ENCODE measurements around the gene FOLR2. TPM values are rescaled to one million over a fixed set of nuclear protein-coding genes. Genes with fewer than 3 reads are reported as not detected.

Gene FOLR2
- total RNA-seq = not detected in 2 replicates

DNA sequence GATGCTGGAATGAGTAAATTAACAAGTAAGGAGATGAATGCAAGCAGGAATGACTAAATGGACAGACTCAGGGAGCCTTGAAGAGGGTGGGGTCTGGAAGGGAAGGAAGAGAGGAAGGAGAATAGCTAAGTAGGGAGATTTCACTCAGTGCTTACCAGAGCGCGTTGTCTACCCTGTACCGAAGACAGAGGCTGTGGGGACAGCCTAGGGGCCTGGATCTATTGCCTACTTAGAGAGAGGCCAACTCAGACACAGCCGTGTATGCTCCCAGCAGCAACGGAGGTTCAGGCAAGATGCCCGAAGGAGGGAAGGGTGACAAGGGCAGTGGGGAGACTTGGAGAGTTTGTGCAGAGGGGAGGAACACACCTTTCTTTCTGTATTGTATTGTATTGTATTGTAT is at the start of gene FOLR2:
FOLR2 (plus strand) TSS at position 157 of the 400 bp plus-strand sequence. CDS start 1,791 bp downstream, outside the sequence.

DNA sequence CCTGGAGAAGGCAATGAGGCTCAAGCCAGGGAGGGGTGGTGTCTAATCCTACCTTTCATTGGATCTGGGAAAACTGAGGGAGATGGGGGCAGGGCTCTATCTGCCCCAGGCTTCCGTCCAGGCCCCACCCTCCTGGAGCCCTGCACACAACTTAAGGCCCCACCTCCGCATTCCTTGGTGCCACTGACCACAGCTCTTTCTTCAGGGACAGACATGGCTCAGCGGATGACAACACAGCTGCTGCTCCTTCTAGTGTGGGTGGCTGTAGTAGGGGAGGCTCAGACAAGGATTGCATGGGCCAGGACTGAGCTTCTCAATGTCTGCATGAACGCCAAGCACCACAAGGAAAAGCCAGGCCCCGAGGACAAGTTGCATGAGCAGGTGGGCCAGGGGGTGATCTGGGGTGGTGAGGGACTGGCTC is 24.6 kb upstream of the FOLR2 start, which contains the start of gene FOLR1:
FOLR1 (plus strand) TSS at position 180 of the 421 bp plus-strand sequence; CDS start at position 214, 34 bp downstream.

DNA sequence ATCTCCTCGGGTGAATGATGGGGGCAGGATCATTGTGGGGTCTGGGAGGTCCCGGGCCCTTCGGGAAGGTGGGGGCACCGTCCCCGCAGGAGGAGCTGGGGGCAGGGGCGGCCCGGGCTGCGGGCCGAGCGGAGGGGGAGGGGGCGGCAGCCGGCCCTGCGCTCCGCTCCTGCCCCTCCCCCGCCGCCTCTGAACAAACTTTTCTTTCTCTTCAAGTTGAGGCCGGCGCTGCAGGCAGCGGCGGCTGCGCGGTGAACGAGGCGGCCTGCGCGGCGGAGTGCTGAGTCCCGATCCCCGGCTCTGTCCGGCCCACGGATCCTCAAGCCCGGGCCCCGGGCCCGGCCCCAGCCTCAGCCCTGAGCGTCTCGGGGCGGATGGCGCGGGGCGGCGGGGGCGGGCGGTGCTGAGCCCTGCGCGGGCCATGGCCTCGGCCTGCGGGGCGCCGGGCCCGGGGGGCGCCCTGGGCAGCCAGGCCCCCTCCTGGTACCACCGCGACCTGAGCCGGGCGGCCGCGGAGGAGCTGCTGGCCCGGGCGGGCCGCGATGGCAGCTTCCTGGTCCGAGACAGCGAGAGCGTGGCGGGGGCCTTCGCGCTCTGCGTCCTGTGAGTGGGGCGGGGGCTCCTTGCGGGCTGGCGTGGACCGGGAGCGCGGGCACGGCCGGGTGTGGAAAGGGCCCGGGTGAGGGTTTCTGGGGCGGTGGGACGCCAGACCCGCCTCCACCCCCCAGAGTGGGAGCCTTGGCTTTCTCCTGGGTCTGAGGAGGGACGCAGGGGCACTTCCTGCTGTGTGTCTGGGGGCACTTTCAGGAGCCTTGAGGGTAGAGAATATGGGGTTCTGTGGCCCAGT is 8.2 kb downstream of the FOLR2 start, which contains the start of gene INPPL1:
INPPL1 (plus strand) TSS at position 204 of the 847 bp plus-strand sequence; CDS start at position 422, 218 bp downstream.

DNA sequence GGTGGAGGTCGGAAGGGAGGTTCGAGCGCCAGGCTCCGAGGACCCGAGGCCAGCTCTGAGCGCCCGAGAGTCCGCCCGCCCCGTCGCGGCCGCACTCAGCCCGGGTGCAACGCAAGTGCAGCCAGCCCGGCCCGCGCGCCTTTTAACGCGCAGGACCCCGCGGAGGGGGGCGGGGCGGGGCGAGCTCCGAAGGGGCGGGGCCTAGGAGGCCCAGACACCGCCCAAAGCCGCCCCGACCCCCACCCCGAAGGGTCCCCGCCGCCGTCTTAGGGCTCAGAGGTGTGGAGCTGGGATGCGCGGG is 27.4 kb downstream of the FOLR2 start, which contains the start of gene PHOX2A:
PHOX2A (minus strand) TSS at position 117 of the 301 bp plus-strand sequence. CDS start 172 bp downstream, outside the sequence.

Other genes with a start within 250 kb of the FOLR2 start
- gene IL18BP, start 217.9 kb upstream of the FOLR2 start, total RNA-seq = 0.68 and 3.2 TPM in 2 replicates
- 124 and 151 TPM in 2 replicates for gene NUMA1, start 136.3 kb upstream of the FOLR2 start, total RNA-seq
- gene LRRC51, start 135.9 kb upstream of the FOLR2 start, total RNA-seq = 2.7 and 3.1 TPM in 2 replicates
- gene LAMTOR1, start 113.5 kb upstream of the FOLR2 start, total RNA-seq = 101 and 137 TPM in 2 replicates
- not detected in 2 replicates for gene TOMT, start 110.9 kb upstream of the FOLR2 start, total RNA-seq
- 23.9 and 29.9 TPM in 2 replicates for gene ANAPC15, start 104.1 kb upstream of the FOLR2 start, total RNA-seq
- 19.7 and 23.6 TPM in 2 replicates for gene FOLR3, start 81.1 kb upstream of the FOLR2 start, total RNA-seq
- gene FOLR1, start 24.7 kb upstream of the FOLR2 start, total RNA-seq = 4.7 TPM in 1 of 2 replicates, not detected in the other
- gene INPPL1, start 8.0 kb downstream of the FOLR2 start, total RNA-seq = 21.9 and 57.9 TPM in 2 replicates
- gene PHOX2A, start 27.4 kb downstream of the FOLR2 start, total RNA-seq = not detected in 2 replicates
- 31.8 and 48.9 TPM in 2 replicates for gene CLPB, start 217.7 kb downstream of the FOLR2 start, total RNA-seq